ENCODE measurements around the gene NUCKS1.

- TF ChIP-seq TAF1 (IDR thresholded peaks at IDR 0.05; ENCODE audit: low read depth) (no peak), EP300 (conservative IDR thresholded peaks at IDR 0.05; ENCODE audit: poor library complexity, severe bottlenecking) (no peak), REST (IDR thresholded peaks at IDR 0.05; ENCODE audit: borderline replicate concordance) (no peak), RAD21 (conservative IDR thresholded peaks at IDR 0.05) (no peak), POLR2AphosphoS5 (IDR thresholded peaks at IDR 0.05) (no peak), SMC3 (conservative IDR thresholded peaks at IDR 0.05; ENCODE audit: poor library complexity) (no peak), EZH2 (IDR thresholded peaks at IDR 0.05; ENCODE audit: borderline replicate concordance, insufficient read depth, low read length, poor library complexity, severe bottlenecking) (no peak)
- TF ChIP-seq, protein P1, sequence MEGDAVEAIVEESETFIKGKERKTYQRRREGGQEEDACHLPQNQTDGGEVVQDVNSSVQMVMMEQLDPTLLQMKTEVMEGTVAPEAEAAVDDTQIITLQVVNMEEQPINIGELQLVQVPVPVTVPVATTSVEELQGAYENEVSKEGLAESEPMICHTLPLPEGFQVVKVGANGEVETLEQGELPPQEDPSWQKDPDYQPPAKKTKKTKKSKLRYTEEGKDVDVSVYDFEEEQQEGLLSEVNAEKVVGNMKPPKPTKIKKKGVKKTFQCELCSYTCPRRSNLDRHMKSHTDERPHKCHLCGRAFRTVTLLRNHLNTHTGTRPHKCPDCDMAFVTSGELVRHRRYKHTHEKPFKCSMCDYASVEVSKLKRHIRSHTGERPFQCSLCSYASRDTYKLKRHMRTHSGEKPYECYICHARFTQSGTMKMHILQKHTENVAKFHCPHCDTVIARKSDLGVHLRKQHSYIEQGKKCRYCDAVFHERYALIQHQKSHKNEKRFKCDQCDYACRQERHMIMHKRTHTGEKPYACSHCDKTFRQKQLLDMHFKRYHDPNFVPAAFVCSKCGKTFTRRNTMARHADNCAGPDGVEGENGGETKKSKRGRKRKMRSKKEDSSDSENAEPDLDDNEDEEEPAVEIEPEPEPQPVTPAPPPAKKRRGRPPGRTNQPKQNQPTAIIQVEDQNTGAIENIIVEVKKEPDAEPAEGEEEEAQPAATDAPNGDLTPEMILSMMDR (IDR thresholded peaks at IDR 0.05; ENCODE audit: poor library complexity, severe bottlenecking) = no peak
These were observed 43.1 kb upstream of the NUCKS1 start for GRCh38 chr1:205792961-205793673.

Data from neural cell (in vitro differentiated cells).